LNCAP (cell line): ENCODE results near the gene NTS.

Experiments
- CTCF ChIP-seq: fragments of 450-650 bp; IDR thresholded peaks from 2 replicates; pipeline ENCODE4 v1.5.1; 2017; ENCODE audit warnings: mild to moderate bottlenecking

NTS gene

GRCh38 chr12:85927166-85927565 is 53.1 kb downstream of the NTS start:
- TF ChIP-seq CTCF: no peak
